GM12891 (cell line): ENCODE results near the gene SYT3.

ENCODE experiments used
- POLR2A ChIP-seq: IDR thresholded peaks from 2 replicates; pipeline ENCODE4 v1.6.1; 2011; ENCODE audit warnings: low read depth, low read length, control low read depth
- TAF1 ChIP-seq: IDR thresholded peaks from 2 replicates; pipeline ENCODE4 v1.6.1; 2011; ENCODE audit warnings: low read depth, low read length, control low read depth

- TF ChIP-seq POLR2A, result no peak
- TF ChIP-seq TAF1, result no peak
Observed at GRCh38 chr19:50626011-50626410, 13.7 kb downstream of the SYT3 start.
